Osteoblast (primary cell): ENCODE results near the gene SLC25A36. TPM values are rescaled to one million over a fixed set of nuclear protein-coding genes. Genes with fewer than 3 reads are reported as not detected.

Experiments
- DNase-seq: peaks from one replicate; pipeline ENCODE4 v3.0.0; 2011; ENCODE audit warnings: low spot score, mixed read lengths; ENCODE audit not compliant: insufficient read length; ENCODE audit errors: missing footprints
- H2AFZ ChIP-seq: 2 replicates; pipeline ENCODE4 v1.6.0; 2011; ENCODE audit warnings: mild to moderate bottlenecking, low read length
- H3K27ac ChIP-seq: 2 replicates; pipeline ENCODE4 v1.5.1; 2011; ENCODE audit warnings: mild to moderate bottlenecking, low read depth, low read length, moderate library complexity
- H3K27me3 ChIP-seq: 2 replicates; pipeline ENCODE4 v1.6.0; 2012; ENCODE audit warnings: mild to moderate bottlenecking, control low read depth, inconsistent platforms, low read length, moderate library complexity; ENCODE audit not compliant: insufficient read depth
- H3K36me3 ChIP-seq: 2 replicates; pipeline ENCODE4 v1.5.1; 2011; ENCODE audit warnings: mild to moderate bottlenecking, low read length, control low read depth, moderate library complexity; ENCODE audit not compliant: insufficient read depth
- H3K4me1 ChIP-seq: 2 replicates; pipeline ENCODE4 v1.5.1; 2011; ENCODE audit warnings: mild to moderate bottlenecking, low read length, control low read depth, moderate library complexity; ENCODE audit not compliant: insufficient read depth
- H3K4me2 ChIP-seq: 2 replicates; pipeline ENCODE4 v1.6.0; 2011; ENCODE audit warnings: mild to moderate bottlenecking, low read length; ENCODE audit not compliant: insufficient read depth
- H3K4me3 ChIP-seq: fragments of 200-600 bp; sonication (generic); 3 replicates; pipeline ENCODE4 v1.5.1; 2012; ENCODE audit warnings: mild to moderate bottlenecking, low read length, inconsistent platforms; ENCODE audit not compliant: insufficient read depth
- H3K79me2 ChIP-seq: 2 replicates; pipeline ENCODE4 v1.6.0; 2012; ENCODE audit warnings: mild to moderate bottlenecking, low read length, control low read depth, inconsistent platforms; ENCODE audit not compliant: insufficient read depth
- H3K9me3 ChIP-seq: 2 replicates; pipeline ENCODE4 v1.5.1; 2011; ENCODE audit warnings: low read depth, low read length, control low read depth
- H4K20me1 ChIP-seq: 2 replicates; pipeline ENCODE4 v1.6.0; 2012; ENCODE audit warnings: mild to moderate bottlenecking, low read length, control low read depth; ENCODE audit not compliant: insufficient read depth
- CTCF ChIP-seq: IDR thresholded peaks from 2 replicates; pipeline ENCODE4 v1.5.1; 2011; ENCODE audit warnings: mild to moderate bottlenecking, low read depth, low read length, moderate library complexity; ENCODE audit errors: extremely low read depth
- total RNA-seq: library from RNA; depleted of rRNA; stranded (reverse); fragments of >200 nt; gene quantifications from 2 replicates; pipeline ENCODE4 v1.2.3, GENCODE V29; 2012

Gene SLC25A36
- total RNA-seq, 1 donor = 97.4 TPM

GRCh38 chr3:140902791-140903190 lies 38.8 kb upstream of the SLC25A36 start:
- Histone ChIP-seq H3K4me2 (no peak overlapping the region), H3K36me3 (no peaks in the 10 kb centered on the region), H3K4me3 (no peak overlapping the region), H3K9me3 (no peaks in the 10 kb centered on the region), H4K20me1 (no peaks in the 10 kb centered on the region), H3K4me1 (peaks cover 7% of the 10 kb centered on the region), H3K79me2 (no peaks in the 10 kb centered on the region), H3K27me3 (no peaks in the 10 kb centered on the region), H3K27ac (no peak overlapping the region), H2AFZ (no peak overlapping the region)
- no peak for DNase-seq
- no peak for TF ChIP-seq CTCF

- H3K27me3 ChIP-seq = no peaks in the 10 kb centered on the region
- H3K9me3 ChIP-seq = no peaks in the 10 kb centered on the region
- no peaks in the 10 kb centered on the region for H4K20me1 ChIP-seq
- H3K79me2 ChIP-seq = no peaks in the 10 kb centered on the region
- no peak overlapping the region for H3K4me2 ChIP-seq
- no peak for TF ChIP-seq CTCF
- H3K4me1 ChIP-seq = peaks cover 7% of the 10 kb centered on the region
- no peak for DNase-seq
- no peak overlapping the region for H3K27ac ChIP-seq
- no peak overlapping the region for H2AFZ ChIP-seq
- H3K4me3 ChIP-seq = no peak overlapping the region
- H3K36me3 ChIP-seq = no peaks in the 10 kb centered on the region
Measured at GRCh38 chr3:140903196-140903595, 38.4 kb upstream of the SLC25A36 start.

DNA sequence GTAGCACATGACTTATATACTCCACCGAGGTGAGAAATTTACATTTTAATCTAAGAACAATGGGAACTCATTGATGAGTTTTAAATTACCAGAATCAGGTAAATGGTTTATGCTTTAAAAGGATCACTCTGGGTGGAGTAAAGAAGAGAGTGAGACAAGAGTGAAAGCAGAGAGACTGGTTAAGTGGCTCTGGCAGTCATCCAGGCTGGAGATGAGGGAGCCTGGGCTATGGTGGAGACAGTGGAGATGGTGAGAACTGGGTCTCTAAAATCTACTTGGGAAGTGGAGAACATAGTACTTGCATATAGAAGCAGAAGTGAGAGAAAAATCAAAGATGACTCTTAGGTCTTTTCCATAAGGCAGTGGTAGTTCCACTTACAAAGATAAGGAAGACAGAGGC lies 37.1 kb upstream of the SLC25A36 start:
- Histone ChIP-seq H4K20me1 (no peaks in the 10 kb centered on the region), H3K4me3 (no peak overlapping the region), H3K4me2 (no peak overlapping the region), H3K4me1 (no peaks in the 10 kb centered on the region), H3K27me3 (no peaks in the 10 kb centered on the region), H3K79me2 (no peaks in the 10 kb centered on the region), H3K9me3 (no peaks in the 10 kb centered on the region), H3K36me3 (no peaks in the 10 kb centered on the region), H3K27ac (no peak overlapping the region), H2AFZ (no peak overlapping the region)
- no peak for TF ChIP-seq CTCF
- DNase-seq = no peak

DNA sequence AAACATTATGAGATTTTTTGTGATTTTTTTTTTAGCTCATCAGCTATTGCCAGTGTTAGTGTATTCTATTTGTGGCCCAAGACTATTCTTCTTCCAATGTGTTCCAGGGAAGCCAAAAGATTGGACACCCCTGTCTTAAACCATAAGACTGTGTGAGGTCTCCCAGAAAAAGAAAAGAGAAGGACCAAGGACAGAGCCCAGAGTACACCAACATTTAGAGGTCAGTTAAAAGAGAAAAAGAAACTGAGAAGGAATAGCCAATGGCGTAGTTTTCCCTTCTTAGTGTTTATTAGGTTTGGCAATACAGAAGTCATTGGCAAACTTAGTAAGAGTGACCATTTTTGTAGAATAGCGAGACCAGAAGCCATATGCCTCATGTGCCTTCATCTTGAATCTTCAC lies 36.1 kb upstream of the SLC25A36 start:
- no peaks in the 10 kb centered on the region for H3K79me2 ChIP-seq
- no peak for DNase-seq
- H3K9me3 ChIP-seq = no peaks in the 10 kb centered on the region
- no peaks in the 10 kb centered on the region for H4K20me1 ChIP-seq
- no peak overlapping the region for H3K27ac ChIP-seq
- no peak overlapping the region for H3K4me3 ChIP-seq
- no peak overlapping the region for H3K4me2 ChIP-seq
- no peaks in the 10 kb centered on the region for H3K4me1 ChIP-seq
- H3K36me3 ChIP-seq = no peaks in the 10 kb centered on the region
- no peak for TF ChIP-seq CTCF
- no peaks in the 10 kb centered on the region for H3K27me3 ChIP-seq
- H2AFZ ChIP-seq = no peak overlapping the region
